Measurements from ENCODE around the gene TNFSF12. TPM values are rescaled to one million over a fixed set of nuclear protein-coding genes. Genes with fewer than 3 reads are reported as not detected.
A peak's percentile ranks its signal among the peaks of the same experiment; 100 is the strongest.

Gene TNFSF12
- total and polyA plus RNA-seq, 9 of the 15 experiments (the other 6 are each of a cell fraction or from before 2014, with no cell fraction given) = 0.03 to 0.95 (median 0.19) TPM; not detected in 3

DNA sequence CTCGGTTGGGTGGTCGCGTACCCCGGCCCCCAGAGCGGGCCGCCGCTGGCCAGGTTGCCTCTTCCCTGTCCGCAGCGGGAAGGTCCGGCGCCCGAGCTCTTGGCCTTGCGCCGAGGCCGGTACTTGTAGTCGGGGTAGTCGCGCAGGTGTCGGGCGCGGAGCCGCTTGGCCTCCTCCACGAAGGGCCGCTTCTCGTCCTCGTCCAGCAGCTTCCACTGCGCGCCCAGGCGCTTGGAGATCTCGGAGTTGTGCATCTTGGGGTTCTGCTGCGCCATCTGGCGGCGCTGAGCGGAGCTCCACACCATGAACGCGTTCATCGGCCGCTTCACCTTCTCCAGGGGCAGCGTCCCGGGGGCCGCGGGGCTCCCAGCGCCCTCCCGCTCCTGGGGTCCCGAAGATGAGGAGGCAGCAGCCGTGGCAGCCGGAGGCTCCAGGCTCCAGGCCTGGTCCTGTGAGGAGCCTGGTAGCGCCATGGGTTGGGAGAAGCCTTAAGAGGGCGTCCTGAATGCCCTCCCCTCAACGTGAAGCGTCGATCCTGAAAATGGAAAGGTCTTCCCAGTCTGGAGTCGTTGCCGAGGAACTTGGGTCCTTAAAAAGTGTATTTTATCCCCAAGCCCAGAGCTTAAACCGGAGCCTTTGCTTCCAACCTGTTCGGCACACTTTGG, 40.5 kb downstream of the TNFSF12 start:
- no peak overlapping the region for H3K27ac ChIP-seq (ENCODE audit: extremely low read depth, low read depth, low read length)
- ChIA-PET CTCF (ENCODE audit: low intra/inter-chr PET ratio) (no interaction called here), POLR2A (interaction anchor here (1.0 to 1.7 kb wide), 5 partner anchors 8 to 114 kb away, joined by 3 to 6 read pairs (median 3); partner anchors contain the start of gene CD68)
- peaks cover 73% of the 10 kb centered on the region for H3K36me3 ChIP-seq (ENCODE audit: control insufficient read depth, insufficient read depth, low read length)
- no TSS peak for BruUV-seq (replicated peaks)
- WGBS (ENCODE audit: insufficient coverage, low coverage, missing lambda C conversion rate) = 96% methylated on average over 12 of the region's 56 CpGs
- no peak overlapping the region for H3K4me2 ChIP-seq (ENCODE audit: insufficient read depth, low read length)
- H3K9me1 ChIP-seq (ENCODE audit: control insufficient read depth, insufficient read depth, low read length) = no peaks in the 10 kb centered on the region
- no peak for DNase-seq (ENCODE audit: extremely low read depth in 1 of 4, low spot score in 3 of 4)
- H3K27me3 ChIP-seq (ENCODE audit: control insufficient read depth in 2 of 2, insufficient read depth in 2 of 2, low read length in 2 of 2) = no peaks in the 10 kb centered on the region
- no peaks in the 10 kb centered on the region for H3K9me3 ChIP-seq (replicated peaks; ENCODE audit: control insufficient read depth, insufficient read depth, low read depth, low read length)
- peaks cover 47% of the 10 kb centered on the region for H3K79me2 ChIP-seq (ENCODE audit: control insufficient read depth, insufficient read depth, low read length)
- no peak overlapping the region for H2AFZ ChIP-seq (ENCODE audit: low read depth, low read length)
- no peak overlapping the region for H3K9ac ChIP-seq (ENCODE audit: insufficient read depth in 1 of 2, low read depth in 2 of 2, low read length in 2 of 2)
- H3K4me3 ChIP-seq = no peak overlapping the region
- FAIRE-seq = no peak
- no peak for ATAC-seq
- no peaks in the 10 kb centered on the region for H4K20me1 ChIP-seq (replicated peaks; ENCODE audit: control insufficient read depth, insufficient read depth, low read length)
- in situ Hi-C loops (cut with MboI) (no loop called here), intact Hi-C loops (cut with micrococcal nuclease) (loop anchor here (5.0 kb wide), 1 partner anchor 98 kb away; the partner anchor contains the start of genes TP53 and WRAP53)
- H3K4me1 ChIP-seq (replicated peaks in 1 of 2; ENCODE audit: control insufficient read depth in 2 of 2, insufficient read depth in 2 of 2, low read length in 2 of 2) = peaks cover 28 to 50% of the 10 kb centered on the region in 2 experiments
- TF ChIP-seq WHSC1 (IDR thresholded peaks at IDR 0.05; ENCODE audit: low read length) = no peak
- peak; percentile 34 for TF ChIP-seq RBFOX2 (IDR thresholded peaks at IDR 0.05; ENCODE audit: low read depth, low read length)
- TF ChIP-seq POLR2G (IDR thresholded peaks at IDR 0.05; ENCODE audit: low read depth, low read length) = peak; percentile 51; the same call in 1 of the 2 replicates
- TF ChIP-seq RBM22 (IDR thresholded peaks at IDR 0.05; ENCODE audit: low read depth, low read length, poor library complexity, severe bottlenecking) = peak; percentile 21
- TF ChIP-seq, protein P1, sequence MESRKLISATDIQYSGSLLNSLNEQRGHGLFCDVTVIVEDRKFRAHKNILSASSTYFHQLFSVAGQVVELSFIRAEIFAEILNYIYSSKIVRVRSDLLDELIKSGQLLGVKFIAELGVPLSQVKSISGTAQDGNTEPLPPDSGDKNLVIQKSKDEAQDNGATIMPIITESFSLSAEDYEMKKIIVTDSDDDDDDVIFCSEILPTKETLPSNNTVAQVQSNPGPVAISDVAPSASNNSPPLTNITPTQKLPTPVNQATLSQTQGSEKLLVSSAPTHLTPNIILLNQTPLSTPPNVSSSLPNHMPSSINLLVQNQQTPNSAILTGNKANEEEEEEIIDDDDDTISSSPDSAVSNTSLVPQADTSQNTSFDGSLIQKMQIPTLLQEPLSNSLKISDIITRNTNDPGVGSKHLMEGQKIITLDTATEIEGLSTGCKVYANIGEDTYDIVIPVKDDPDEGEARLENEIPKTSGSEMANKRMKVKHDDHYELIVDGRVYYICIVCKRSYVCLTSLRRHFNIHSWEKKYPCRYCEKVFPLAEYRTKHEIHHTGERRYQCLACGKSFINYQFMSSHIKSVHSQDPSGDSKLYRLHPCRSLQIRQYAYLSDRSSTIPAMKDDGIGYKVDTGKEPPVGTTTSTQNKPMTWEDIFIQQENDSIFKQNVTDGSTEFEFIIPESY (CRISPR knock-in tag; IDR thresholded peaks at IDR 0.05) = peak; percentile 93
- TF ChIP-seq, protein P2, sequence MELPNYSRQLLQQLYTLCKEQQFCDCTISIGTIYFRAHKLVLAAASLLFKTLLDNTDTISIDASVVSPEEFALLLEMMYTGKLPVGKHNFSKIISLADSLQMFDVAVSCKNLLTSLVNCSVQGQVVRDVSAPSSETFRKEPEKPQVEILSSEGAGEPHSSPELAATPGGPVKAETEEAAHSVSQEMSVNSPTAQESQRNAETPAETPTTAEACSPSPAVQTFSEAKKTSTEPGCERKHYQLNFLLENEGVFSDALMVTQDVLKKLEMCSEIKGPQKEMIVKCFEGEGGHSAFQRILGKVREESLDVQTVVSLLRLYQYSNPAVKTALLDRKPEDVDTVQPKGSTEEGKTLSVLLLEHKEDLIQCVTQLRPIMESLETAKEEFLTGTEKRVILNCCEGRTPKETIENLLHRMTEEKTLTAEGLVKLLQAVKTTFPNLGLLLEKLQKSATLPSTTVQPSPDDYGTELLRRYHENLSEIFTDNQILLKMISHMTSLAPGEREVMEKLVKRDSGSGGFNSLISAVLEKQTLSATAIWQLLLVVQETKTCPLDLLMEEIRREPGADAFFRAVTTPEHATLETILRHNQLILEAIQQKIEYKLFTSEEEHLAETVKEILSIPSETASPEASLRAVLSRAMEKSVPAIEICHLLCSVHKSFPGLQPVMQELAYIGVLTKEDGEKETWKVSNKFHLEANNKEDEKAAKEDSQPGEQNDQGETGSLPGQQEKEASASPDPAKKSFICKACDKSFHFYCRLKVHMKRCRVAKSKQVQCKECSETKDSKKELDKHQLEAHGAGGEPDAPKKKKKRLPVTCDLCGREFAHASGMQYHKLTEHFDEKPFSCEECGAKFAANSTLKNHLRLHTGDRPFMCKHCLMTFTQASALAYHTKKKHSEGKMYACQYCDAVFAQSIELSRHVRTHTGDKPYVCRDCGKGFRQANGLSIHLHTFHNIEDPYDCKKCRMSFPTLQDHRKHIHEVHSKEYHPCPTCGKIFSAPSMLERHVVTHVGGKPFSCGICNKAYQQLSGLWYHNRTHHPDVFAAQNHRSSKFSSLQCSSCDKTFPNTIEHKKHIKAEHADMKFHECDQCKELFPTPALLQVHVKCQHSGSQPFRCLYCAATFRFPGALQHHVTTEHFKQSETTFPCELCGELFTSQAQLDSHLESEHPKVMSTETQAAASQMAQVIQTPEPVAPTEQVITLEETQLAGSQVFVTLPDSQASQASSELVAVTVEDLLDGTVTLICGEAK (IDR thresholded peaks at IDR 0.05) = no peak
- TF ChIP-seq, protein P2 (CRISPR knock-in tag; IDR thresholded peaks at IDR 0.05) = no peak
